Lung (tissue), 12 donors: ENCODE results near the gene ZNF331. TPM values are rescaled to one million over a fixed set of nuclear protein-coding genes. Genes with fewer than 3 reads are reported as not detected.
"Not testable (repeated sequence)": the region's sequence is repeated elsewhere in the genome, so short reads cannot be mapped to it uniquely, and the experiment has no call there.

Experiments
- ATAC-seq: fragments of 200-7000 bp; cut with Tn5 transposase; one replicate; pipeline ENCODE4 v1.9.1; 2020; ENCODE audit warnings: moderate number of reproducible peaks; ENCODE audit not compliant: insufficient read depth, low FRiP score
- DNase-seq, 3 donors: peaks; one replicate each; pipeline ENCODE4 v3.0.0-alpha.2; 2013 to 2017
- H3K27ac ChIP-seq, 2 donors: one replicate each; pipeline ENCODE4 v1.5.1; 2013; ENCODE audit warnings: mild to moderate bottlenecking in 2 of 2, moderate library complexity in 2 of 2, control low read depth in 1 of 2, inconsistent platforms in 1 of 2, low read depth in 1 of 2, low read length in 1 of 2
- H3K27me3 ChIP-seq, 3 donors: one replicate each; pipeline ENCODE4 v1.5.1; 2013; ENCODE audit warnings: low read length in 2 of 3; ENCODE audit not compliant: control insufficient read depth in 3 of 3, insufficient read depth in 3 of 3
- H3K36me3 ChIP-seq, 4 donors: one replicate each; pipeline ENCODE4 v1.5.1; 2013; ENCODE audit warnings: low read length in 4 of 4, mild to moderate bottlenecking in 1 of 4, moderate library complexity in 1 of 4; ENCODE audit not compliant: control insufficient read depth in 4 of 4, insufficient read depth in 4 of 4
- H3K4me1 ChIP-seq, 5 donors: one replicate each; pipeline ENCODE4 v1.5.1; 2013; ENCODE audit warnings: low read length in 5 of 5, mild to moderate bottlenecking in 2 of 5, moderate library complexity in 1 of 5; ENCODE audit not compliant: control insufficient read depth in 5 of 5, insufficient read depth in 5 of 5
- H3K4me3 ChIP-seq: one replicate; pipeline ENCODE4 v1.5.1; 2013; ENCODE audit warnings: mild to moderate bottlenecking, control low read depth, moderate library complexity
- H3K9ac ChIP-seq, 2 donors: one replicate each; pipeline ENCODE4 v1.5.1; 2013; ENCODE audit warnings: low read length in 2 of 2, control low read depth in 1 of 2; ENCODE audit not compliant: insufficient read depth in 1 of 2
- H3K9me3 ChIP-seq, 4 donors: one replicate each; pipeline ENCODE4 v1.5.1; 2013; ENCODE audit warnings: low read length in 3 of 4, mild to moderate bottlenecking in 1 of 4, moderate library complexity in 1 of 4; ENCODE audit not compliant: control insufficient read depth in 4 of 4, insufficient read depth in 3 of 4
- WGBS, 2 donors: extraction: QIAGEN DNeasy Blood & Tissue Kit; methylation state at CpG; one replicate each; pipeline ENCODE4 v1.1.7; 2013; 5-methylcytosine and 5-hydroxymethylcytosine counted together
- polyA plus RNA-seq, 2 donors: library from polyadenylated mRNA; stranded (reverse); fragments of 200-250 nt; gene quantifications; one replicate each; pipeline ENCODE4 v1.2.1, GENCODE V29; 2013
- total RNA-seq, 2 donors: library from RNA; depleted of rRNA in 1 of 2; stranded (reverse); fragments of >200 nt in 1 of 2; gene quantifications; one replicate each; pipeline ENCODE4 v1.2.1, GENCODE V29; 2014 to 2021
- TF ChIP-seq, protein P1 (sequence below): IDR thresholded peaks from 2 replicates; pipeline ENCODE4 v1.5.1; 2012; ENCODE audit warnings: mild to moderate bottlenecking; ENCODE audit errors: control extremely low read depth, extremely low read depth
- donor health status: control.
- donor health status: control.
- donor health status: Bipolar disorder and iron deficiency.
- donor health status: healthy.
- donor health status: DM: yes; HTN: yes; CAD: no.

ZNF331 gene
- total and polyA plus RNA-seq, 4 donors: 12.7 to 27.9 (median 22.8) TPM

DNA sequence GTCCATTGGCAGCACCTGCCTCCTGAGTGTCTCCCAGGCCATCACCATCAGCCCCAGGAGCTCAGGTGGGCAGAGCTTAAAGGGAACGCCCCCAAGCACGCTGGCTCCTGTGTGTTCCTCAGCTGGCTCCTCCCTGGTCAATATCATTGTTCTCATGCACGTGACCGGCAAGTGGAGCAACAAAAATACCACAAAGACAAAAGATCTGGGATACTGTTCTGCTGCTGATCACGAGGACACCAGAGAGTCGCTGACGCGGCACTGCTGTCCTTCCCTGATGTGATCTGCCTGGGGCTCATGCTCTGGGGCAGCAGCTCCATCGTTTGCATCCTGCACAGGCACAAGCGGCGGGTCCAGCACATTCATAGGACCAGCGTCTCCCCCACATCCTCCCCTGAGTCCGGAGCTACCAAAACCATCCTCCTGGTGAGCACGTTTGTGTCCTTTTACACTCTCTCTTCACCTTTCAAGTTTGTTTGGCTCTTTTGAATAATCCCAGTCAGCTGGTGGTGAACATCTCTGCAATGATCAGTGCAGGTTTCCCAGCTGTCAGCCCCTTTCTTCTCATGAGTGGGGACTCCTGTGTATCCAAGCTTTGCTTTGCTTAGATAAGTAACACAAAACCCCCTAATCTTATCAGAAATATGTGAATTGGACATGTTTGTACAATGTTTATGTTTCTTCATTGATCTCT lies 34.1 kb upstream of the ZNF331 start:
- DNase-seq: peak in 1 of 3 donors; percentile 29
- not testable (repeated sequence) for H3K9ac ChIP-seq, ATAC-seq, H3K27me3 ChIP-seq, H3K27ac ChIP-seq, H3K9me3 ChIP-seq, H3K4me3 ChIP-seq, H3K36me3 ChIP-seq
- 7 to 34% methylated on average over 9 to 12 of the region's 14 CpGs for WGBS, 2 donors
- H3K4me1 ChIP-seq: peaks cover 0 to 10% (median 0%) of the 10 kb centered on the region in 5 donors

DNA sequence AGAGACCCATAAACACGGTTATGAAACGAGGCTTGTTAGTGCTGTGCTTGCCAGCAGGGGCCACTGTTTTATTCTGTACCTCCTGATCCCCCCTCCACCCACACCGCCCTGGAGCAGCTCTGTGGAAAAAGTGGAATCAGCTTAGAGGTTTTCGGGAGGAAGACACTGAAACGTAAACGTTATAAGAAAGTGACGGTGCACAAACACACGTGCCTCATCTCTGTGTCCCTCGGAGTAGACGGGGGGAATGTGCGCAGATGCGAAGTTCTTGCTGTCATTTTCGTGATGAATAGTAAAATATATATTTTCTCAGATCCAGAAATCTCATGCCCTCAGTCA lies 33.6 kb upstream of the ZNF331 start:
- H3K27ac ChIP-seq, ATAC-seq, H3K4me3 ChIP-seq, H3K9me3 ChIP-seq, H3K36me3 ChIP-seq, H3K27me3 ChIP-seq: not testable (repeated sequence)
- Histone ChIP-seq H3K9ac (peak overlapping the region in 1 of 2 donors; percentile 30), H3K4me1 (peaks cover 0 to 10% (median 0%) of the 10 kb centered on the region in 5 donors)
- 11 to 21% methylated on average over 11 to 12 of the region's 13 CpGs for WGBS, 2 donors
- DNase-seq: peak in 2 of 3 donors; percentile 40 to 67

DNA sequence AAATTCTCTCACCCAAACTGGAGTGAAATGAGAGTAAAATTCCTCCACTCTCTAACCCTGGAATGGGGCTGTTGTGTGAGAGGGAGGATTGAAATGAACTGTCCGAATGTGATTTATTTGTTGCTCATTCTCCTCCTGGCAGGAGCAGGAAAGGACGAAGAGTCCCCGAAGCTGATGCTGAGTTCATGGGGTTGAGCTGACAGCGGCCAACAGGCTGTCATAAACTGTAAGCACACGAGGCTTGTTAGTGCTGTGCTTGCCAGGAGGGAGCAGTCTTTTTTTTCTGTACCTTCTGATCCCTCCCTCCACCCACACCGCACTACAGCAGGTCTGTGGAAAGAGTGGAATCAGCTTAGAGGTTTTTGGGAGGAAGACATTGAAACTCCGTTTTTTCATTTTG lies 33.1 kb upstream of the ZNF331 start:
- no peaks in the 10 kb centered on the region for H3K36me3 ChIP-seq
- WGBS, 2 donors: 36 to 43% methylated on average over 7 of the region's 7 CpGs
- ATAC-seq: no peak
- peak overlapping the region in 1 of 2 donors; percentile 30 for H3K9ac ChIP-seq
- peak overlapping the region in 1 of 2 donors; percentile 26 for H3K27ac ChIP-seq
- peaks cover 0 to 10% (median 0%) of the 10 kb centered on the region in 5 donors for H3K4me1 ChIP-seq
- H3K9me3 ChIP-seq: peaks cover 0 to 4% (median 0%) of the 10 kb centered on the region in 4 donors
- TF ChIP-seq, protein P1, sequence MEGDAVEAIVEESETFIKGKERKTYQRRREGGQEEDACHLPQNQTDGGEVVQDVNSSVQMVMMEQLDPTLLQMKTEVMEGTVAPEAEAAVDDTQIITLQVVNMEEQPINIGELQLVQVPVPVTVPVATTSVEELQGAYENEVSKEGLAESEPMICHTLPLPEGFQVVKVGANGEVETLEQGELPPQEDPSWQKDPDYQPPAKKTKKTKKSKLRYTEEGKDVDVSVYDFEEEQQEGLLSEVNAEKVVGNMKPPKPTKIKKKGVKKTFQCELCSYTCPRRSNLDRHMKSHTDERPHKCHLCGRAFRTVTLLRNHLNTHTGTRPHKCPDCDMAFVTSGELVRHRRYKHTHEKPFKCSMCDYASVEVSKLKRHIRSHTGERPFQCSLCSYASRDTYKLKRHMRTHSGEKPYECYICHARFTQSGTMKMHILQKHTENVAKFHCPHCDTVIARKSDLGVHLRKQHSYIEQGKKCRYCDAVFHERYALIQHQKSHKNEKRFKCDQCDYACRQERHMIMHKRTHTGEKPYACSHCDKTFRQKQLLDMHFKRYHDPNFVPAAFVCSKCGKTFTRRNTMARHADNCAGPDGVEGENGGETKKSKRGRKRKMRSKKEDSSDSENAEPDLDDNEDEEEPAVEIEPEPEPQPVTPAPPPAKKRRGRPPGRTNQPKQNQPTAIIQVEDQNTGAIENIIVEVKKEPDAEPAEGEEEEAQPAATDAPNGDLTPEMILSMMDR: no peak
- H3K27me3 ChIP-seq: no peaks in the 10 kb centered on the region
- H3K4me3 ChIP-seq: no peak overlapping the region
- DNase-seq: peak; percentile 33 to 64 (median 51)

DNA sequence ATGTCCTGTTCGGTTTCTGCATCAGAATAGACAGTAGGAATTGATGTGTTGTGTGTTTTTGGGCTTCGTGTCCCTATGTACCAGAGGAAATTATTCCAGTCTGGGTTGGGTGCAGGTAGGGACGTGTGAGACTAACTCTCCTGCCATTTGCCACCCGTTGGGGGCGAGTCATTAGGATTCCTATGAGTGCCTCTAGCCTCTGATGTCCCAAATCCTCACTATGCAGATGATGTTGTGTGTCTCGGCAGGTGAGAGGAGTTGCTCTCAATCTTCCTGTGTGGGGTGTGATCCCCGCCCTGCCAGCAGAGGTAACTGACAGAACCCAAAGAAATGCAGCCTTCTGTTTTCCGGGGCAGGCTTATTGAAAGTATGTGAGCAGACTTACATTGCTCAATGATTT lies 31.2 kb upstream of the ZNF331 start:
- H3K9me3 ChIP-seq: no peaks in the 10 kb centered on the region
- ATAC-seq (no peak), DNase-seq (no peak)
- 79 to 85% methylated on average over 8 of the region's 8 CpGs for WGBS, 2 donors
- H3K9ac ChIP-seq: no peak overlapping the region
- peaks cover 0 to 10% (median 0%) of the 10 kb centered on the region in 5 donors for H3K4me1 ChIP-seq
- no peak overlapping the region for H3K27ac ChIP-seq
- no peaks in the 10 kb centered on the region for H3K27me3 ChIP-seq
- no peaks in the 10 kb centered on the region for H3K36me3 ChIP-seq
- TF ChIP-seq, protein P1: no peak
- H3K4me3 ChIP-seq: no peak overlapping the region
